Mucosa of descending colon (tissue), 3 donors: ENCODE results near the gene PDE8A. TPM values are rescaled to one million over a fixed set of nuclear protein-coding genes. Genes with fewer than 3 reads are reported as not detected.

ENCODE experiments used
- ATAC-seq: fragments of 200-7000 bp; cut with Tn5 transposase; one replicate; pipeline ENCODE4 v1.9.1; 2020; ENCODE audit warnings: mild to moderate bottlenecking, moderate library complexity
- DNase-seq, 3 donors: peaks; one replicate each; pipeline ENCODE4 v3.0.0-alpha.2; 2020
- H3K36me3 ChIP-seq: fragments of 200-600 bp; one replicate; pipeline ENCODE4 v1.8.0; 2021; ENCODE audit warnings: low read depth, mild to moderate bottlenecking
- H3K4me1 ChIP-seq: fragments of 200-600 bp; one replicate; pipeline ENCODE4 v1.8.0; 2021; ENCODE audit warnings: low read depth, mild to moderate bottlenecking
- H3K4me3 ChIP-seq: fragments of 200-600 bp; one replicate; pipeline ENCODE4 v1.8.0; 2021; ENCODE audit warnings: mild to moderate bottlenecking
- H3K9me3 ChIP-seq: fragments of 200-600 bp; one replicate; pipeline ENCODE4 v1.8.0; 2021; ENCODE audit warnings: mild to moderate bottlenecking
- intact Hi-C, 2 donors: fragments of 100-400 bp; cut with DNase I in 1 of 2; cut with micrococcal nuclease in 1 of 2; formaldehyde crosslinking; loops; one replicate each; pipeline versions ENCODE4 v1.11.0 to v1.11.1; 2022; cut with DNase I, micrococcal nuclease
- total RNA-seq, 3 donors: library from RNA; stranded (reverse); fragmentation: NEBNext Ultra II Directional in 2 of 3; extraction: Animal tissue kit (Norgen Biotek cat#: 25700) in 2 of 3; gene quantifications; one replicate each; pipeline versions ENCODE4 v1.2.1 to v1.2.4, GENCODE V29; 2021 to 2023
- TF ChIP-seq, protein P1 (sequence below): fragments of 200-600 bp; IDR thresholded peaks from one replicate; pipeline ENCODE4 v1.8.0; 2022; ENCODE audit warnings: antibody characterized with exemption, mild to moderate bottlenecking
- donor health status: DM: no; HTN: no; CAD: no; lungs with moderate emphysema.
- donor health status: DM: no; HTN: no; CAD: no.
- donor health status: DM: no; HTN: yes; CAD: no.

The PDE8A gene
- total RNA-seq, 3 donors from 2014 or later = 79.7 to 117 (median 98.3) TPM

- DNase-seq (no peak), ATAC-seq (no peak)
- Histone ChIP-seq H3K36me3 (peaks cover 3% of the 10 kb centered on the region), H3K4me3 (no peak overlapping the region), H3K4me1 (no peaks in the 10 kb centered on the region), H3K9me3 (no peaks in the 10 kb centered on the region)
- TF ChIP-seq, protein P1, sequence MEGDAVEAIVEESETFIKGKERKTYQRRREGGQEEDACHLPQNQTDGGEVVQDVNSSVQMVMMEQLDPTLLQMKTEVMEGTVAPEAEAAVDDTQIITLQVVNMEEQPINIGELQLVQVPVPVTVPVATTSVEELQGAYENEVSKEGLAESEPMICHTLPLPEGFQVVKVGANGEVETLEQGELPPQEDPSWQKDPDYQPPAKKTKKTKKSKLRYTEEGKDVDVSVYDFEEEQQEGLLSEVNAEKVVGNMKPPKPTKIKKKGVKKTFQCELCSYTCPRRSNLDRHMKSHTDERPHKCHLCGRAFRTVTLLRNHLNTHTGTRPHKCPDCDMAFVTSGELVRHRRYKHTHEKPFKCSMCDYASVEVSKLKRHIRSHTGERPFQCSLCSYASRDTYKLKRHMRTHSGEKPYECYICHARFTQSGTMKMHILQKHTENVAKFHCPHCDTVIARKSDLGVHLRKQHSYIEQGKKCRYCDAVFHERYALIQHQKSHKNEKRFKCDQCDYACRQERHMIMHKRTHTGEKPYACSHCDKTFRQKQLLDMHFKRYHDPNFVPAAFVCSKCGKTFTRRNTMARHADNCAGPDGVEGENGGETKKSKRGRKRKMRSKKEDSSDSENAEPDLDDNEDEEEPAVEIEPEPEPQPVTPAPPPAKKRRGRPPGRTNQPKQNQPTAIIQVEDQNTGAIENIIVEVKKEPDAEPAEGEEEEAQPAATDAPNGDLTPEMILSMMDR = no peak
- intact Hi-C loops = no loop called here
These were observed 136.9 kb downstream of the PDE8A start for GRCh38 chr15:85118581-85118980.

- DNase-seq = no peak
These were observed 138.9 kb downstream of the PDE8A start for GRCh38 chr15:85120351-85121113.

GRCh38 chr15:85124173-85124572 is 142.5 kb downstream of the PDE8A start:
- no peak for ATAC-seq
- Histone ChIP-seq H3K9me3 (no peaks in the 10 kb centered on the region), H3K4me3 (no peak overlapping the region), H3K36me3 (no peaks in the 10 kb centered on the region), H3K4me1 (no peaks in the 10 kb centered on the region)
- intact Hi-C loops = no loop called here
- TF ChIP-seq, protein P1 = no peak
- DNase-seq = no peak

More at GRCh38 chr15:85120351-85121113, 138.9 kb downstream of the PDE8A start:
- Histone ChIP-seq H3K9me3 (no peaks in the 10 kb centered on the region), H3K4me1 (no peaks in the 10 kb centered on the region), H3K36me3 (peaks cover 3% of the 10 kb centered on the region), H3K4me3 (no peak overlapping the region)
- intact Hi-C loops = no loop called here
- no peak for ATAC-seq
- TF ChIP-seq, protein P1 = no peak

DNA sequence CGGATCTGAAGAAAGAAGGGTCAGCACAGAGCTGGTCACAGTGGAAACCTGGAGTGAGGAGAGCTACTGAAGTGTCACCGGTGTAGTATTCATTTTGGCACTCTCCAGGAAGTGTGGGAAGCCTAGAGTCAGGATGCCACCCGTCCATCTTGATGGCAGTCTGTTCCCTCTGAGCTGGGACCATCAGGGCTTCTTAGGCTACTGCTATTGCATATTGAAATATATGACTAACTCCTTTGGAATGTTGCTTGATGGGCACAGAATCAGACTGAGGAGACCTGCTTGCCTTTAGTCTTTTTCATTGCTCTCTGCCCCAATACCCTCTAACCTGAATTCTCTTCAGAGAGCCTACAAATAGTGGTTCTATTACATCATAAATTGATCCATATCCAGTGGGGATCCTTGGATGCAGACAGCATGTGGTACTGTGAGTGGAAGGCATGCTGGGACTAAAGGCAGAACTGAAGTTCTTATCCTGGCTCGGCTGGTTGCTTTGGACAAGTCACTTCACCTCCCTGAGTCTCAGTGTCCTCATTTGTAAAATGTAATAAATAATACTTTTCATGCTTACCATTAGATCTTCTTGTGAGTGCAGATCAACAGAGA is 143.5 kb downstream of the PDE8A start:
- DNase-seq (no peak), ATAC-seq (no peak)
- H3K4me1 ChIP-seq = no peaks in the 10 kb centered on the region
- H3K36me3 ChIP-seq = no peaks in the 10 kb centered on the region
- no peaks in the 10 kb centered on the region for H3K9me3 ChIP-seq
- TF ChIP-seq, protein P1 = no peak
- H3K4me3 ChIP-seq = no peak overlapping the region
- intact Hi-C loops = no loop called here

DNA sequence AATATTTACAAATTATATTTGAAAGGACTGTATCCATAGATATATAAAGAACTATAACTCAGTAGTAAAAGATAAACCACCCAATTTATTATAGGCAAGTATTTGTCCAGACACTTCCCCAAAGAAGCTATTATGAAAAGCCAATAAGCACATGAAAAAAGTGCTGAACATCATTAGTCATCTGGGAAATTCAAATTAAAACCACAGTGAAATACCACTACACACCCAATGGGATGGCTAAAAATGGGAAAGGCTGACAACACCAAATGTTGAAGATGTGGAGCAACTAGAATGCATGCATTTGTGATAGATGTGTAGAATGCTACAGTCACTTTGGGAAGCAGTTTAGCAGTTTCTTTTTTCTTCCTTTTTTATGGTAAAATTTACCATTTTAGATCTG is 147.0 kb downstream of the PDE8A start:
- no peaks in the 10 kb centered on the region for H3K4me1 ChIP-seq
- H3K9me3 ChIP-seq = no peaks in the 10 kb centered on the region
- TF ChIP-seq, protein P1 = no peak
- ATAC-seq = no peak
- H3K36me3 ChIP-seq = no peaks in the 10 kb centered on the region
- H3K4me3 ChIP-seq = no peak overlapping the region
- no peak for DNase-seq
- intact Hi-C loops = no loop called here
